Gastroesophageal sphincter (tissue), 4 donors: ENCODE measurements around the gene ALKBH8. TPM values are rescaled to one million over a fixed set of nuclear protein-coding genes. Genes with fewer than 3 reads are reported as not detected.
"Not testable (repeated sequence)": the region's sequence is repeated elsewhere in the genome, so short reads cannot be mapped to it uniquely, and the experiment has no call there.

ENCODE experiments used
- ATAC-seq: fragments of 150-250 bp; one replicate; pipeline ENCODE4 v1.9.1; 2016; ENCODE audit warnings: mild to moderate bottlenecking, moderate library complexity
- H3K27ac ChIP-seq, 4 donors: fragments of 200-600 bp; sonication (generic) in 3 of 4; 1 replicate in 3 of 4; 2 replicates in 1 of 4; pipeline ENCODE4 v1.5.1; 2016 to 2019
- H3K27me3 ChIP-seq: fragments of 200-600 bp; sonication (generic); one replicate; pipeline ENCODE4 v1.5.1; 2019
- H3K36me3 ChIP-seq, 2 donors: fragments of 200-600 bp; sonication (generic); one replicate each; pipeline ENCODE4 v1.5.1; 2019; ENCODE audit warnings: control low read depth in 1 of 2
- H3K4me1 ChIP-seq, 3 donors: fragments of 200-600 bp; sonication (generic); 1 replicate in 2 of 3; 2 replicates in 1 of 3; pipeline ENCODE4 v1.5.1; 2016 to 2019; ENCODE audit warnings: control low read depth in 2 of 3
- H3K4me3 ChIP-seq, 2 donors: fragments of 200-600 bp; sonication (generic); one replicate each; pipeline ENCODE4 v1.5.1; 2019; ENCODE audit warnings: mild to moderate bottlenecking in 1 of 2, moderate library complexity in 1 of 2
- H3K9me3 ChIP-seq, 3 donors: fragments of 200-600 bp; sonication (generic); one replicate each; pipeline ENCODE4 v1.5.1; 2017 to 2019; ENCODE audit warnings: control low read depth in 2 of 3
- CTCF ChIP-seq, 4 experiments: fragments of 200-600 bp in 2 of 4; fragments of 450-650 bp in 2 of 4; sonication (generic) in 1 of 4; IDR thresholded peaks; one replicate each; pipeline ENCODE4 v1.5.1; 2017 to 2019; ENCODE audit warnings: antibody characterized with exemption in 4 of 4, mild to moderate bottlenecking in 2 of 4, moderate library complexity in 2 of 4
- EP300 ChIP-seq: sonication (generic); formaldehyde crosslinking; IDR thresholded peaks from one replicate; pipeline ENCODE4 v1.6.1; 2017; ENCODE audit warnings: antibody characterized with exemption, mild to moderate bottlenecking
- POLR2A ChIP-seq, 2 donors: fragments of 450-650 bp; IDR thresholded peaks; one replicate each; pipeline ENCODE4 v1.6.1; 2017; ENCODE audit warnings: antibody characterized with exemption in 2 of 2, mild to moderate bottlenecking in 2 of 2, moderate library complexity in 1 of 2
- POLR2AphosphoS5 ChIP-seq: sonication (generic); formaldehyde crosslinking; IDR thresholded peaks from one replicate; pipeline ENCODE4 v1.6.1; 2017; ENCODE audit warnings: antibody characterized with exemption
- WGBS, 2 donors: methylation state at CpG; one replicate each; pipeline ENCODE4 v1.1.5; 2018; ENCODE audit warnings: low coverage in 1 of 2; 5-methylcytosine and 5-hydroxymethylcytosine counted together
- total RNA-seq, 4 donors: library from RNA; depleted of rRNA; stranded (reverse); fragments of >200 nt; gene quantifications; one replicate each; pipeline ENCODE4 v1.1.0, GENCODE V29; 2016

ALKBH8 gene
- total RNA-seq, 4 donors from 2014 or later: 4.9 to 11.4 (median 8.3) TPM

- TF ChIP-seq POLR2AphosphoS5 (no peak), CTCF (IDR thresholded peaks at IDR 0.05) (no peak), POLR2A (IDR thresholded peaks at IDR 0.05) (no peak), EP300 (no peak)
- Histone ChIP-seq H3K36me3 (peaks cover 0 to 30% of the 10 kb centered on the region in 2 donors), H3K27ac (no peak overlapping the region), H3K9me3 (no peaks in the 10 kb centered on the region), H3K27me3 (no peaks in the 10 kb centered on the region), H3K4me3 (no peak overlapping the region), H3K4me1 (no peaks in the 10 kb centered on the region)
- ATAC-seq: no peak
- WGBS, 2 donors: 54 to 100% methylated on average over 1 of the region's 1 CpG
These were observed 20.4 kb downstream of the ALKBH8 start for GRCh38 chr11:107545101-107545514.

GRCh38 chr11:107538821-107539220 is 26.7 kb downstream of the ALKBH8 start:
- no peaks in the 10 kb centered on the region for H3K9me3 ChIP-seq
- H3K4me1 ChIP-seq: no peaks in the 10 kb centered on the region
- no peak overlapping the region for H3K4me3 ChIP-seq
- H3K36me3 ChIP-seq: peaks cover 0 to 45% of the 10 kb centered on the region in 2 donors
- no peaks in the 10 kb centered on the region for H3K27me3 ChIP-seq
- 56 to 57% methylated on average over 3 of the region's 3 CpGs for WGBS, 2 donors
- no peak for TF ChIP-seq CTCF (IDR thresholded peaks at IDR 0.05)
- TF ChIP-seq EP300: no peak
- TF ChIP-seq POLR2AphosphoS5: no peak
- no peak for TF ChIP-seq POLR2A (IDR thresholded peaks at IDR 0.05)
- H3K27ac ChIP-seq: no peak overlapping the region
- ATAC-seq: no peak

- ATAC-seq: no peak
- no peaks in the 10 kb centered on the region for H3K9me3 ChIP-seq
- TF ChIP-seq EP300 (no peak), POLR2A (IDR thresholded peaks at IDR 0.05) (no peak), CTCF (IDR thresholded peaks at IDR 0.05) (no peak)
These were observed 27.3 kb downstream of the ALKBH8 start for GRCh38 chr11:107538239-107538638.

GRCh38 chr11:107537155-107537554 is 28.4 kb downstream of the ALKBH8 start:
- not testable (repeated sequence) for H3K4me1 ChIP-seq, H3K9me3 ChIP-seq, ATAC-seq, H3K4me3 ChIP-seq, H3K27me3 ChIP-seq, H3K27ac ChIP-seq
- peaks cover 0 to 39% of the 10 kb centered on the region in 2 donors for H3K36me3 ChIP-seq

More at GRCh38 chr11:107538239-107538638, 27.3 kb downstream of the ALKBH8 start:
- Histone ChIP-seq H3K4me3 (no peak overlapping the region), H3K27me3 (no peaks in the 10 kb centered on the region), H3K4me1 (no peaks in the 10 kb centered on the region), H3K27ac (no peak overlapping the region), H3K36me3 (peaks cover 0 to 44% of the 10 kb centered on the region in 2 donors)

- peaks cover 0 to 52% of the 10 kb centered on the region in 2 donors for H3K36me3 ChIP-seq
- WGBS, 2 donors: 92% methylated on average over 3 of the region's 3 CpGs
- no peak overlapping the region for H3K4me3 ChIP-seq
- H3K9me3 ChIP-seq: no peaks in the 10 kb centered on the region
- H3K4me1 ChIP-seq: no peaks in the 10 kb centered on the region
- H3K27ac ChIP-seq: no peak overlapping the region
- H3K27me3 ChIP-seq: no peaks in the 10 kb centered on the region
- no peak for TF ChIP-seq EP300
- TF ChIP-seq POLR2A (IDR thresholded peaks at IDR 0.05): no peak
- TF ChIP-seq CTCF (IDR thresholded peaks at IDR 0.05): no peak
- no peak for TF ChIP-seq POLR2AphosphoS5
- no peak for ATAC-seq
These were observed 39.3 kb downstream of the ALKBH8 start for GRCh38 chr11:107526197-107526596.

GRCh38 chr11:107508858-107509244 is 56.7 kb downstream of the ALKBH8 start:
- 89 to 100% methylated on average over 2 of the region's 2 CpGs for WGBS, 2 donors
- Histone ChIP-seq H3K4me3 (no peak overlapping the region), H3K27me3 (no peaks in the 10 kb centered on the region), H3K36me3 (peaks cover 0 to 37% of the 10 kb centered on the region in 2 donors), H3K4me1 (peaks cover 0 to 8% (median 7%) of the 10 kb centered on the region in 3 donors), H3K9me3 (no peaks in the 10 kb centered on the region), H3K27ac (no peak overlapping the region)
- ATAC-seq: no peak
- TF ChIP-seq POLR2A (IDR thresholded peaks at IDR 0.05): no peak
- TF ChIP-seq POLR2AphosphoS5: no peak
- no peak for TF ChIP-seq CTCF (IDR thresholded peaks at IDR 0.05)
- TF ChIP-seq EP300: no peak
